Measurements from ENCODE around the gene PDYN.

The PDYN gene

GRCh38 chr20:1951436-1952115 lies 42.3 kb downstream of the PDYN start:
- DNase-seq (ENCODE audit: low read depth in 2 of 2): no peak

- DNase-seq (ENCODE audit: low read depth in 2 of 2): no peak
Observed at GRCh38 chr20:1950836-1951235, 43.0 kb downstream of the PDYN start.

- DNase-seq (ENCODE audit: low read depth in 2 of 2): no peak
Observed at GRCh38 chr20:1949347-1950100, 44.3 kb downstream of the PDYN start.

- no peak for DNase-seq (ENCODE audit: low read depth in 2 of 2)
Observed at GRCh38 chr20:1947535-1947846, 46.4 kb downstream of the PDYN start.

GRCh38 chr20:1946762-1947534 lies 46.9 kb downstream of the PDYN start:
- no peak for DNase-seq (ENCODE audit: low read depth in 2 of 2)

- no peak for DNase-seq (ENCODE audit: low read depth in 2 of 2)
Observed at GRCh38 chr20:1946442-1946761, 47.5 kb downstream of the PDYN start.

GRCh38 chr20:1945660-1946059 lies 48.2 kb downstream of the PDYN start:
- DNase-seq (ENCODE audit: low read depth in 2 of 2): no peak

GRCh38 chr20:1945134-1945618 lies 48.7 kb downstream of the PDYN start:
- no peak for DNase-seq (ENCODE audit: low read depth in 2 of 2)

GRCh38 chr20:1944345-1945091 lies 49.3 kb downstream of the PDYN start:
- DNase-seq (ENCODE audit: low read depth in 2 of 2): no peak

- no peak for DNase-seq (ENCODE audit: low read depth in 2 of 2)
Observed at GRCh38 chr20:1943275-1944002, 50.4 kb downstream of the PDYN start.

GRCh38 chr20:1942486-1943274 lies 51.2 kb downstream of the PDYN start:
- no peak for DNase-seq (ENCODE audit: low read depth in 2 of 2)

- no peak for DNase-seq (ENCODE audit: low read depth in 2 of 2)
Observed at GRCh38 chr20:1942061-1942460, 51.8 kb downstream of the PDYN start.

GRCh38 chr20:1941226-1941625 lies 52.6 kb downstream of the PDYN start:
- DNase-seq (ENCODE audit: low read depth in 2 of 2): no peak

- no peak for DNase-seq (ENCODE audit: low read depth in 2 of 2)
Observed at GRCh38 chr20:1940581-1940980, 53.3 kb downstream of the PDYN start.

GRCh38 chr20:1939270-1939595 lies 54.6 kb downstream of the PDYN start:
- no peak for DNase-seq (ENCODE audit: low read depth in 2 of 2)

GRCh38 chr20:1938464-1939269 lies 55.2 kb downstream of the PDYN start:
- DNase-seq (ENCODE audit: low read depth in 2 of 2): no peak

GRCh38 chr20:1937316-1937976 lies 56.4 kb downstream of the PDYN start:
- no peak for DNase-seq (ENCODE audit: low read depth in 2 of 2)

GRCh38 chr20:1935696-1936366 lies 58.0 kb downstream of the PDYN start:
- DNase-seq (ENCODE audit: low read depth in 2 of 2): no peak

Data from stimulated activated CD8-positive, alpha-beta memory T cell treated with anti-CD3 and anti-CD28 coated beads, Interleukin-15, amount 100 ng/mL, for 4 hours (primary cell).